GM19324 (cell line): ENCODE measurements around the gene KMT2A.

Experiments used
- ATAC-seq: cut with Tn5 transposase; IDR thresholded peaks from one replicate; pipeline ENCODE4 v1.9.1; 2021; ENCODE audit warnings: mild to moderate bottlenecking, moderate library complexity; ENCODE audit not compliant: unreplicated experiment, low FRiP score

KMT2A gene

GRCh38 chr11:118574636-118575035, 138.3 kb downstream of the KMT2A start:
- ATAC-seq = no peak
